ENCODE results near the gene FARS2. TPM values are rescaled to one million over a fixed set of nuclear protein-coding genes. Genes with fewer than 3 reads are reported as not detected.

The FARS2 gene
- total RNA-seq, 6 donors from 2014 or later: 16.4 to 34.6 (median 19.9) TPM

- Histone ChIP-seq H3K27me3 (no peaks in the 10 kb centered on the region), H3K36me3 (peaks cover 0 to 14% (median 0%) of the 10 kb centered on the region in 4 donors), H3K9me3 (peaks cover 0 to 6% (median 2%) of the 10 kb centered on the region in 4 donors), H3K27ac (no peak overlapping the region), H3K4me3 (no peak overlapping the region), H3K4me1 (no peaks in the 10 kb centered on the region)
- no peak for ATAC-seq (ENCODE audit: low FRiP score in 2 of 2)
- no peak for TF ChIP-seq POLR2A (IDR thresholded peaks at IDR 0.05)
- WGBS, 2 donors: 94 to 95% methylated on average over 4 of the region's 4 CpGs
- DNase-seq: no peak
Observed at GRCh38 chr6:5547556-5547955, 286.2 kb downstream of the FARS2 start.

- no peak for TF ChIP-seq POLR2AphosphoS5 (IDR thresholded peaks at IDR 0.05)
- no peak for TF ChIP-seq CTCF (IDR thresholded peaks at IDR 0.05)
- no peak for TF ChIP-seq POLR2A (IDR thresholded peaks at IDR 0.05)
- TF ChIP-seq EP300 (IDR thresholded peaks at IDR 0.05): no peak
- Histone ChIP-seq H3K4me3 (no peak overlapping the region), H3K36me3 (peaks cover 0 to 14% (median 0%) of the 10 kb centered on the region in 4 donors), H3K27ac (no peak overlapping the region), H3K27me3 (no peaks in the 10 kb centered on the region), H3K9me3 (peaks cover 0 to 6% (median 2%) of the 10 kb centered on the region in 4 donors), H3K4me1 (no peaks in the 10 kb centered on the region)
- ATAC-seq (ENCODE audit: low FRiP score in 2 of 2) (no peak), DNase-seq (no peak)
- 96 to 100% methylated on average over 1 of the region's 1 CpG for WGBS, 2 donors
Observed at GRCh38 chr6:5550631-5551030, 289.3 kb downstream of the FARS2 start.

- no peaks in the 10 kb centered on the region for H3K27me3 ChIP-seq
- no peak for DNase-seq
- WGBS, 2 donors: 95 to 100% methylated on average over 2 of the region's 2 CpGs
- H3K36me3 ChIP-seq: peaks cover 0 to 5% (median 0%) of the 10 kb centered on the region in 4 donors
- H3K4me3 ChIP-seq: no peak overlapping the region
- peak in 1 of 2 donors; percentile 24 for ATAC-seq (ENCODE audit: low FRiP score in 2 of 2)
- peaks cover 0 to 6% (median 2%) of the 10 kb centered on the region in 4 donors for H3K9me3 ChIP-seq
- no peak overlapping the region for H3K27ac ChIP-seq
- TF ChIP-seq EP300 (IDR thresholded peaks at IDR 0.05) (no peak), POLR2AphosphoS5 (IDR thresholded peaks at IDR 0.05) (no peak), CTCF (IDR thresholded peaks at IDR 0.05) (no peak), POLR2A (IDR thresholded peaks at IDR 0.05) (no peak)
- H3K4me1 ChIP-seq: no peaks in the 10 kb centered on the region
Observed at GRCh38 chr6:5552243-5552642, 290.9 kb downstream of the FARS2 start.

- Histone ChIP-seq H3K27ac (no peak overlapping the region), H3K36me3 (no peaks in the 10 kb centered on the region), H3K4me1 (no peaks in the 10 kb centered on the region), H3K9me3 (peaks cover 0 to 6% (median 2%) of the 10 kb centered on the region in 4 donors), H3K27me3 (no peaks in the 10 kb centered on the region), H3K4me3 (no peak overlapping the region)
- TF ChIP-seq POLR2A (IDR thresholded peaks at IDR 0.05) (no peak), CTCF (IDR thresholded peaks at IDR 0.05) (no peak), POLR2AphosphoS5 (IDR thresholded peaks at IDR 0.05) (no peak), EP300 (IDR thresholded peaks at IDR 0.05) (no peak)
- no peak for DNase-seq
- no peak for ATAC-seq (ENCODE audit: low FRiP score in 2 of 2)
- WGBS, 2 donors: 55 to 62% methylated on average over 4 of the region's 4 CpGs
Observed at GRCh38 chr6:5553767-5554166, 292.5 kb downstream of the FARS2 start.

- H3K4me1 ChIP-seq: no peaks in the 10 kb centered on the region
- TF ChIP-seq CTCF (IDR thresholded peaks at IDR 0.05): no peak
- TF ChIP-seq EP300 (IDR thresholded peaks at IDR 0.05): no peak
- no peak for TF ChIP-seq POLR2AphosphoS5 (IDR thresholded peaks at IDR 0.05)
- no peak for TF ChIP-seq POLR2A (IDR thresholded peaks at IDR 0.05)
- 76 to 94% methylated on average over 1 of the region's 1 CpG for WGBS, 2 donors
- ATAC-seq (ENCODE audit: low FRiP score in 2 of 2) (no peak), DNase-seq (no peak)
- H3K36me3 ChIP-seq: no peaks in the 10 kb centered on the region
- H3K27me3 ChIP-seq: no peaks in the 10 kb centered on the region
- no peak overlapping the region for H3K27ac ChIP-seq
- peaks cover 0 to 6% (median 2%) of the 10 kb centered on the region in 4 donors for H3K9me3 ChIP-seq
- no peak overlapping the region for H3K4me3 ChIP-seq
Observed at GRCh38 chr6:5554226-5554625, 292.9 kb downstream of the FARS2 start.
